Measurements from ENCODE around the gene ERI2.
"Not testable (repeated sequence)": the region's sequence is repeated elsewhere in the genome, so short reads cannot be mapped to it uniquely, and the experiment has no call there.

ERI2 gene

DNA sequence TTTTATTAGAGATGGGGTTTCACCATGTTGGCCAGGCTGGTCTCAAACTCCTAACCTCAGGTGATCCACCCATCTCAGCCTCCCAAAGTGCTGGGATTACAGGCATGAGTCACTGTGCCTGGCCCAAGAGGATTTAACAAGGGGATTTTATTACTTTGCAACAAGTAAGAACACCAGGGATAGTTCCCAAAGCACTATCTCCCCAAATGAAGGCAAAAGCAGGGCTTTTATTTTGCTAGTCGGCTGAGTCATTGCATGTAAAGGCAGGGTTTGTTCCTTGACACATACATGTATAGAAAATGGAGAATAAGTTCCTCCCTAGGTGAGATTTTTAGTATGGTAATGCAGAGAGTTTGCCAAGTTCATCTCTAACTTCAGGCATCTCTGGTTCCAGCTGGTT is 24.1 kb upstream of the ERI2 start:
- ATAC-seq = no peak
- Mint-ChIP-seq H3K27me3 (no peaks in the 10 kb centered on the region), H3K9me3 (peaks cover 4 to 12% of the 10 kb centered on the region in 2 donors), H3K27ac (no peak overlapping the region), H3K4me1 (no peaks in the 10 kb centered on the region), H3K4me3 (no peak overlapping the region)
- DNase-seq = no peak

DNA sequence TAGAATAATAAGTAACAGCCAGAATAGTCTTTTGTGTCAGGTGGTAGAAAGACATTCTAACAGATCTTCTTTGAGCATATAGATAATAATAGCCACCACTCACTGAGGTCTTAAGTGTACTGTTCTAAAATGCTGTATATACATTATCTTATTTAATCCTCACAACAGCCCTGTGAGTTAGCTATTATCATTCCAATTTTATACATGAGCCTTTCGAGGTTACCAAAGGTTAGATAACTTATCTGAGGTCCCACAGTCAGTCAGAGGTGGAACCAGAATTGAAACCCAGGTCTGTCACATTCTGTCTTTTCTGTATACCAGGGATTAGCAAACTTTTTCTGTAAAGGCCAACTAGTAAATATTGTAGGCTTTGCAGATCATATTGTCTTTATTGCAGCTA is 23.3 kb upstream of the ERI2 start:
- Mint-ChIP-seq H3K4me1 (no peaks in the 10 kb centered on the region), H3K4me3 (no peak overlapping the region), H3K27ac (no peak overlapping the region), H3K27me3 (no peaks in the 10 kb centered on the region), H3K9me3 (peaks cover 3 to 4% of the 10 kb centered on the region in 2 donors)
- DNase-seq (no peak), ATAC-seq (no peak)

DNA sequence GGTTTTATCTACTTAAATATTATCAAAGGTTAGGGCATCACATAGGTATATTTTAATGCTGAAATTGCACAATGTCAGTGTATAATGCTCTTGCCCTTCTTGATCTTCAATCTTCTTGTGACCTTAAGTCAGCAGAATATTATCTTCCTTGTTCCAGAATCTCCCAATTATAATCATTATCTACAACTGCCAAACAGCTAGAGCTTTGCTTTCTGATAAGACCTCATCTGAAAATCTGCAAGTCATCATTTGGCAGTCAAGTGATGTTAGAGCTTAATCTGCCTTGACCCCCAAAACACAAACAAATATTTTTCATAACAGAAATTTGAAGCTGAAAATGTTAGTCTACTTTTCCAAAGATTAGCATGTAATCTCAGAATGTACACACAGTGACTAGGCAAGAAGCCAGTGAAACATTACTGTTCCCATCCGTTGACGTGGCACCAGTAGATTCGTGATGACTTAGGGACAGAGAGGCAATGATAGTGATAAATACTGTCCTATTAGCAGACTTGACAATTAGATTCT is 19.8 kb upstream of the ERI2 start:
- no peak overlapping the region for H3K4me3 Mint-ChIP-seq
- H3K4me1 Mint-ChIP-seq = peaks cover 17% of the 10 kb centered on the region
- no peak for ATAC-seq
- DNase-seq = no peak
- H3K27me3 Mint-ChIP-seq = no peaks in the 10 kb centered on the region
- H3K27ac Mint-ChIP-seq = no peak overlapping the region
- H3K9me3 Mint-ChIP-seq = no peaks in the 10 kb centered on the region

GRCh38 chr16:20822521-20823325 is 16.5 kb upstream of the ERI2 start:
- ATAC-seq = no peak
- H3K4me3 Mint-ChIP-seq = no peak overlapping the region
- H3K9me3 Mint-ChIP-seq = no peaks in the 10 kb centered on the region
- H3K4me1 Mint-ChIP-seq = peaks cover 17% of the 10 kb centered on the region
- no peak for DNase-seq
- peak overlapping the region in 1 of 2 donors; percentile 53 for H3K27ac Mint-ChIP-seq
- no peaks in the 10 kb centered on the region for H3K27me3 Mint-ChIP-seq

DNA sequence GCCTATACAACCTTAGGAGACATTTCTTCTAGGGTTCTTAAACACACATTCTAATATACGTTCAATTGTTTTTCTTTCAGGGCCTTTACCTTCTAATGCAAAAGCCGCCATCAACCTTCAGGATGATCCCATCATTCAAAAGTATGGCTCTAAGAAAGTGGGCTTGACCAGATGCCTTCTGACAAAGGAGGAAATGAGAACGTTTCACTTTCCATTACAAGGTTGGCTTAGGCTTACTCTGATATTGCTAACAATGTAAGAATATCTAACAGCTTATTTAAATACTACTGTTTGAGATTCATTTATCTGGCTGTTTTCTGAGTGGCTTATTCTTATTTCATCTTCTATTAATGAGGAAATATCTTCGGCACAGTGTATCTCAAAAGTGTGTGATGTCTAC is 15.4 kb upstream of the ERI2 start:
- ATAC-seq = no peak
- peak overlapping the region in 1 of 2 donors; percentile 72 for H3K27ac Mint-ChIP-seq
- no peak for DNase-seq
- H3K27me3 Mint-ChIP-seq = no peaks in the 10 kb centered on the region
- H3K4me1 Mint-ChIP-seq = peaks cover 17% of the 10 kb centered on the region
- no peaks in the 10 kb centered on the region for H3K9me3 Mint-ChIP-seq
- no peak overlapping the region for H3K4me3 Mint-ChIP-seq

DNA sequence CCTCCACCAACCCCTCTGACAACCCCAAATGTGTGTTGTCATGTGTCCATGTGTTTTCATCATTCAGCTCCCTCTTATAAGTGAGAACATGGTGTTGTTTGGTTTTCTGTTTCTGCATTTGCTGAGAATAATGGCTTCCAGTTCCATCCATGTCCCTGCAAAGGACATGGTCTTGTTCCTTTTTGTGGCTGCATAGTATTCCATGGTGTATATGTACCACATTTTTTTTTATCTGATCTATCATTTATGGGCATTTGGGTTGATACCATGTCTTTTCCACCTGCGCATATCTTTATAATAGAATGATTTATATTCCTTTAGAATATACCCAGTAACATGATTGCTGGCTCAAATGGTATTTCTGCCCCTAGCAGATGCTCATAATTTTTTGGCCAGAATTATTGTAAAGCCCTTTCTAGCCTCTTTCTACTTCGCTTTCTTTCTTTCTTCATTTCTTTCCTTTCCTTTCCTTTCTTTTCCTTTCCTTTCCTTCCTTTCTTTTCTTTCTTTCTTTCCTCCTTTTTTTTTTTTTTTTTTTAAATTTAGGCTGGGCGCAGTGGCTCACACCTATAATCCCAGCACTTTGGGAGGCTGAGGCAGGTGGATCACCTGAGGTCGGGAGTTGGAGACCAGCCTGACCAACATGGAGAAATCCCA is 12.8 kb upstream of the ERI2 start:
- no peak for ATAC-seq
- H3K27me3 Mint-ChIP-seq = no peaks in the 10 kb centered on the region
- H3K9me3 Mint-ChIP-seq = no peaks in the 10 kb centered on the region
- peaks cover 23% of the 10 kb centered on the region for H3K4me1 Mint-ChIP-seq
- no peak overlapping the region for H3K4me3 Mint-ChIP-seq
- DNase-seq = no peak
- no peak overlapping the region for H3K27ac Mint-ChIP-seq

DNA sequence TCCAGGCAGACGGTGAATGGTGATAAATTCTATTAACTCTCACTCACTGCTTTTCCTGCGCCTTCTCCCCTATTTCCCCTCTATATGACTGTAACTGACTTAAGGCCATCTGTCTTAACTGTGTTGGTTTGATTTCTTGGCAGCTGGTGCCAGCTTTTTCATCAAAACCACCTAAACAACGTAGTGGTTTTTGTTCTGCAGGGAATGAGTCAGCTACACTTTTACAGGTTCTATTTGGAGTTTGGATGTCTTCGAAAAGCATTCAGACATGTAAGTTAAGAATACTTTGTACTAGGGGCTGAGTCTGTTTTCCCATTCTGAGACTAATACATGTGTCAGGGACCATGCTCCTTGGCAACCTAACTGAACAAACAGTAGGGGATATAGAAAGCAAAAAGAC is 8.5 kb upstream of the ERI2 start:
- peak; percentile 79 for ATAC-seq
- no peak overlapping the region for H3K27ac Mint-ChIP-seq
- peaks cover 13% of the 10 kb centered on the region for H3K4me1 Mint-ChIP-seq
- no peaks in the 10 kb centered on the region for H3K9me3 Mint-ChIP-seq
- H3K27me3 Mint-ChIP-seq = no peaks in the 10 kb centered on the region
- no peak overlapping the region for H3K4me3 Mint-ChIP-seq
- no peak for DNase-seq

- H3K4me3 Mint-ChIP-seq = no peak overlapping the region
- peaks cover 23% of the 10 kb centered on the region for H3K4me1 Mint-ChIP-seq
- H3K27ac Mint-ChIP-seq = no peak overlapping the region
- H3K9me3 Mint-ChIP-seq = no peaks in the 10 kb centered on the region
- ATAC-seq = no peak
- H3K27me3 Mint-ChIP-seq = no peaks in the 10 kb centered on the region
- DNase-seq = no peak
These were observed 6.2 kb upstream of the ERI2 start for GRCh38 chr16:20812510-20812909.

DNA sequence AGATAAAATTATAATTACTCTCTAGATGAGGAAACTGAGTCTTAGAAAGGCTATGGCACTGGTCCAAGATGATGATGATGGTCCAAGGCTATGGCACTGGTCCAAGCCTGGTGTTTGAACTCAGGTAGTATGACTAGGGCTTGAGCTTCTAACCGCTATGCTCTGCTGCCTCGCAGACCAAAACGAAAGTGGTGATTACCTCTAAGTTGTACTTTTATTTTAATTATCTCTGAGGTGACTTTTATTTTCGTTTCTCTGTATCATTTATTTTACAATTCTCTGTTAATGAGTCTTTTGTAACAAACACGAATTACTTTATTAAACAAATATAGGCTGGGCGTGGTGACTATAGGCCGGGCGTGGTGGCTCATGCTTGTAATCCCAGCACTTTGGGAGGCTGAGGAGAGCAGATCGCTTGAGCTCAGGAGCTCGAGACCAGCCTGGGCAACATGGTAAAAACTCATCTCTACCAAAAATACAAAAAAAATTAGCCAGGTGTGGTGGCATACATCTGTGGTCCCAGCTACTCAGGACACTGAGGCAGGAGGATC is 5.7 kb upstream of the ERI2 start:
- Mint-ChIP-seq H3K27ac (no peak overlapping the region), H3K4me1 (peaks cover 29% of the 10 kb centered on the region), H3K27me3 (no peaks in the 10 kb centered on the region), H3K4me3 (no peak overlapping the region), H3K9me3 (no peaks in the 10 kb centered on the region)
- ATAC-seq (no peak), DNase-seq (no peak)

GRCh38 chr16:20807862-20808261 is 1.6 kb upstream of the ERI2 start:
- H3K4me1 Mint-ChIP-seq = peaks cover 34% of the 10 kb centered on the region

DNA sequence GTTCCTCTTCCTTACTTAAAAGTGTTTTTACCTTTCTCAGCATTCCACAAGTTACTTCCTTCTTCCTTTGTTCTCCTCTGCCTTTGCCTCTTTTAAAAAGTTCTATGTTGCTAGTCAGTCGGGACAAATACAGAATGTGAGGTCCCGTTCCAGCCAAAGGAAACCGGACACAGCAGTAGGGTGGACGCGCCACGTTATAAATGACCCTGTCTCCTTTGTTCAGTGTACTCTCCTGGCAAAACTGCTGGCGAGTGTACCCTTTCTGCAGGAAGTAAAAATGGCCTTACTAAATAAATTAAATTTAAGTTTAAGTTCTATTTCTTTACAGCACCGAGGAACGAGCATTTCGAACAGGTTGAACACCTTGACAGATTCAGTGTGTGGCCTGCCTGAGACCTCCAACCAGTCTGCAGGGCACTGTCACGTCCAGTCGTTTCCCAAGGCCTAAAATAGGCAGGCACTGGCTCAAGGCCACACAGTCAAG is 546 bp downstream of the ERI2 start:
- not testable (repeated sequence) for H3K27me3 Mint-ChIP-seq, DNase-seq, H3K9me3 Mint-ChIP-seq
- H3K4me3 Mint-ChIP-seq = peak overlapping the region; percentile 95 to 97
- peak overlapping the region; percentile 98 to 99 for H3K27ac Mint-ChIP-seq
- ATAC-seq = peak; percentile 56
- peaks cover 29% of the 10 kb centered on the region for H3K4me1 Mint-ChIP-seq

More at GRCh38 chr16:20807862-20808261, 1.6 kb upstream of the ERI2 start:
- Mint-ChIP-seq H3K4me3 (peak overlapping the region; percentile 95 to 97), H3K27ac (peak overlapping the region; percentile 98 to 99), H3K9me3 (no peaks in the 10 kb centered on the region), H3K27me3 (no peaks in the 10 kb centered on the region)
- DNase-seq (no peak), ATAC-seq (no peak)

GRCh38 chr16:20803561-20804214 is 2.6 kb downstream of the ERI2 start:
- Mint-ChIP-seq H3K9me3 (no peaks in the 10 kb centered on the region), H3K4me1 (peaks cover 27% of the 10 kb centered on the region), H3K4me3 (no peak overlapping the region), H3K27me3 (no peaks in the 10 kb centered on the region), H3K27ac (no peak overlapping the region)
- DNase-seq (no peak), ATAC-seq (no peak)

DNA sequence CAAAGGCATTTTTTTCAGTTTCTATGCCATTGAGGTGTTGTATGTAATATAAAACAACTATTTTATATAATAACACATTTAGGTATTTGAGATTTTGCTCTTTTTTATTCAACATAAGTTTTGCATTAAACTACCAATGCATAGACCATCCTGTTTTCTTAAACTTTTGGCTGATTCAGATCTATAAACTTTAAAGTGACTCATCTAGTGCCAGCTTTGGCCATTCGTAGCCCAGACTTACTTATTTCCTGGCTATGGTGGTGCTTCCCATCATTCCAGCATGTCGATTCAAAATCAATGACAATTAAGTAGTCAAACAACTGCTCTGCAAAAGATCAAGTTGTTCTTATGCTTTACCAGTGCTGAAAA is 3.1 kb downstream of the ERI2 start:
- DNase-seq (no peak), ATAC-seq (no peak)
- Mint-ChIP-seq H3K27ac (no peak overlapping the region), H3K27me3 (no peaks in the 10 kb centered on the region), H3K4me3 (no peak overlapping the region), H3K9me3 (no peaks in the 10 kb centered on the region), H3K4me1 (peaks cover 23% of the 10 kb centered on the region)

- DNase-seq (no peak), ATAC-seq (no peak)
- Mint-ChIP-seq H3K27ac (no peak overlapping the region), H3K4me3 (no peak overlapping the region), H3K4me1 (peaks cover 11% of the 10 kb centered on the region), H3K27me3 (no peaks in the 10 kb centered on the region), H3K9me3 (no peaks in the 10 kb centered on the region)
These were observed 5.0 kb downstream of the ERI2 start for GRCh38 chr16:20801278-20801677.

DNA sequence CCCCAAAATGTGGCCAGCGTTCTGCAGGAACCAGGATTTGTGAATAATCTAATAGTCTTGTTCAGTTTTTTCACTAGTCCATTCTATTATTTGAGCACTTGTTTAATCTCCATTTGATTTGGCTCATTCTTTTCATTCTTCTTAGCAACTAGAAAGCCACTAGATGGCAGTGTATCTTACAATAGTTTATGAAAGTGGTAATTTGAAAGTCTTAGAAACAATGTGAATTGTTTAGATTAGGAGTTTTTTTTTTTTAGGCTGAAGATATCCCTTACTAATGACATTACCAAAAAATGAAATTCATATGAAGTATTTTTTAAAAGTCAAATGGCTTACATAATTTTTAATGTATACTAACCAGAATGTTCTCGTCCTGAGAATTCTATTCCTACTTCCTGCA is 6.7 kb downstream of the ERI2 start:
- no peaks in the 10 kb centered on the region for H3K4me1 Mint-ChIP-seq
- H3K27me3 Mint-ChIP-seq = no peaks in the 10 kb centered on the region
- no peak overlapping the region for H3K27ac Mint-ChIP-seq
- H3K4me3 Mint-ChIP-seq = no peak overlapping the region
- no peak for DNase-seq
- no peaks in the 10 kb centered on the region for H3K9me3 Mint-ChIP-seq
- no peak for ATAC-seq

DNA sequence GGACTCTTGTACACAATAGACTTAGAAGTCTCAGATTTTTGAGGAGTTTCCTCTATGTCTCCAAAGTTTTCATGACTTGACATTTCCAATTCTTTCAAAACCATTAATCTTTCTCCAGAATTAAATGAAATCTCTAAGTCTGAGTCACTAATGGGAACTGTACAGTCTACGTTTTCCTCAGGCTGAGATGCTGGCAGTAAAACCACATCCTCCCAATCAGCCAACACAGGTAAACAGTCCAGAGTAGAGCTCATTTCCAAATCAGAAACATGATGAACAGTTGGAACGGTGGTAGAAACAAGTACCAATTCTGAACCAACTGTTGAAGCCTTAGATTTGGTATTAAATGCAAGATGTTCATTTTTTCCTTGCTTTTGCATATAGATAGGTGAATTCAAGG is 7.9 kb downstream of the ERI2 start:
- no peak overlapping the region for H3K27ac Mint-ChIP-seq
- ATAC-seq = no peak
- no peak for DNase-seq
- no peaks in the 10 kb centered on the region for H3K4me1 Mint-ChIP-seq
- H3K27me3 Mint-ChIP-seq = no peaks in the 10 kb centered on the region
- H3K4me3 Mint-ChIP-seq = no peak overlapping the region
- H3K9me3 Mint-ChIP-seq = no peaks in the 10 kb centered on the region

All from stimulated activated naive CD8-positive, alpha-beta T cell treated with anti-CD3 and anti-CD28 coated beads, Interleukin-15, amount 100 ng/mL, for 72 hours (primary cell).